IPS DF 6.9 (cell line): ENCODE data around the gene DOLK.
"Not testable (repeated sequence)": the region's sequence is repeated elsewhere in the genome, so short reads cannot be mapped to it uniquely, and the experiment has no call there.

Experiments
- DNase-seq: peaks from one replicate; pipeline ENCODE4 v3.0.0-alpha.2; 2013; ENCODE audit warnings: low read depth, low spot score
- H3K27ac ChIP-seq: one replicate; pipeline ENCODE4 v1.5.1; 2013; ENCODE audit warnings: low read length, control low read depth
- H3K27me3 ChIP-seq: 2 replicates; pipeline ENCODE4 v1.6.1; 2013; ENCODE audit warnings: mild to moderate bottlenecking, low read length; ENCODE audit not compliant: control insufficient read depth, insufficient read depth
- H3K36me3 ChIP-seq: 2 replicates; pipeline ENCODE4 v1.6.1; 2013; ENCODE audit warnings: low read length; ENCODE audit not compliant: control insufficient read depth, insufficient read depth
- H3K4me1 ChIP-seq: 2 replicates; pipeline ENCODE4 v1.6.1; 2013; ENCODE audit warnings: low read length; ENCODE audit not compliant: control insufficient read depth, insufficient read depth
- H3K4me3 ChIP-seq: 2 replicates; pipeline ENCODE4 v1.5.1; 2013; ENCODE audit warnings: mild to moderate bottlenecking, low read length
- H3K9me3 ChIP-seq: 2 replicates; pipeline ENCODE4 v1.6.1; 2013; ENCODE audit warnings: low read length, inconsistent platforms; ENCODE audit not compliant: control insufficient read depth, insufficient read depth
- WGBS: extraction: QIAGEN DNeasy Blood & Tissue Kit; methylation state at CpG from one replicate; pipeline ENCODE4 v1.1.7; 2013; ENCODE audit warnings: mixed read lengths, missing lambda C conversion rate; ENCODE audit not compliant: insufficient read length, insufficient coverage; 5-methylcytosine and 5-hydroxymethylcytosine counted together

DOLK gene

DNA sequence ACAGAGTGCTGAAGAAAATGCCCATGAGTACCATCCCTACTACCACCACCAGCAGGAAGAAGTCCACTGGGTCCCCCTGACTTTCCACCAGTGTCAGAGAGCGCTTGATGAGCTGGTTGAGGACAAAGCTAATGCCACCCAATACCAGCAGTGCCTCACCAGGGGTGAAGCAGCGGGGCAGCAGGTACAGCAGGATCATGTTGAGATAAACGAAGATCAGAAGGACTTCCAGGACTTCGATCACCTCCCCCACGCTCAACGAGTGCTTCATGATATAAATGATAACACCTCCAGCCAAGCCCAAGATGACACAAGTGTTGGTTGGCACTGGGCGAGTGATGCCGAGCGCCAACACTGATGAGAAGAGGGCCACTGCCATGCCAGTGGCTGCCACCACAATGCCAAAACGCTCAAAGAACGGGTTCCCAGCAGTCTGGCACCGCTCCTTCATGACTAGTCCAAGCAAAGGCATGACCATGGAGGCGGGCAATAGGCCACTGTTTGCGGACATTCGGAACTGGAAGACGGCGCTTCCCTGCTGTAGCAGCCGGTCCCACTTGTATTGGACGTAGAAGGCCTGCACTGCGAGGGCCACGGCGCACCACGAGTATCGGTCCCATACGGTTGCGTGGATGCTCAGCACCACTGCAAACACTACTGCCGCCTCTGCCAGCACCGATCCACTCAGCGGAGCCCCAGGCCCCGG, 679 bp downstream of the DOLK start:
- no peak for DNase-seq
- H3K27me3 ChIP-seq: no peaks in the 10 kb centered on the region
- H3K36me3 ChIP-seq: no peaks in the 10 kb centered on the region
- no peaks in the 10 kb centered on the region for H3K9me3 ChIP-seq
- 0 out of 2 replicates have a peak, but pooled peaks cover 3% of the 10 kb centered on the region for H3K4me1 ChIP-seq
- peak overlapping the region; percentile 93 for H3K4me3 ChIP-seq
- no CpG with 5 or more reads among the region's 30 CpGs for WGBS
- no peak overlapping the region for H3K27ac ChIP-seq

DNA sequence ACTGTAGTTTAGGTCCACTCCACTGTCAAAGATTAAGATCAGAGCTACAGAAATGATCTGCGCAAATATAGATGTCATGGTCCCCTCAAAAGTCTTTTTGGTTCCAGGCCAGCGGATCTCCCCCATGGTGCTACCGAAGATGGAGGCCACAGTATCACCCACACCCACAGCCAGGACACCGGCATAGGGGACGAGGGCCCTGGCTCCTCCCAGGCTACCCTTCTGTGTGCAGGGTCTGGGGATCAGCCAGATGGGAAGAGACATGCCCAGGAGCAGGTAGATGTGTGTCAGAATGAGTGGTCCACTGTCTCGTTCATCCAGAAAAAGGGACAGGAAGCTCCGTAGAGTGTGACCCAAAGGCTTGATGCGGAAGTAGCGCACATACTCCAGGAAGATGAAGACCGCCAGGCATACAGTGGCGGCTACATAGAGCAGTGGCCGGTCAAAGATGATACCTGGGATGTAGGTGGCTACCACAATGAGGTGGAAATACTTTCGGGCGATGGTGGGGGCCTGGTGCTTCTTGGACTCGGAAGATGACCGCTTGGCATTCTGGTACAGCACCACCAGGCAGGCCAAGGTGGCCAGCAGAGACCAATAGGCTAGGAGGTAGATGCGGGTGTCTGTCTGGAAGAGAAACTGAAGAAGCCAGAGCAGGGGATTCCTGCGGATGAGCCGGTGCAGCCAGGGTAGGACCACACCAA, 1.5 kb downstream of the DOLK start:
- no peak overlapping the region for H3K4me3 ChIP-seq
- H3K27ac ChIP-seq: no peak overlapping the region
- H3K9me3 ChIP-seq: no peaks in the 10 kb centered on the region
- no CpG with 5 or more reads among the region's 19 CpGs for WGBS
- no peaks in the 10 kb centered on the region for H3K36me3 ChIP-seq
- 0 out of 2 replicates have a peak, but pooled peaks cover 3% of the 10 kb centered on the region for H3K4me1 ChIP-seq
- DNase-seq: no peak
- no peaks in the 10 kb centered on the region for H3K27me3 ChIP-seq

DNA sequence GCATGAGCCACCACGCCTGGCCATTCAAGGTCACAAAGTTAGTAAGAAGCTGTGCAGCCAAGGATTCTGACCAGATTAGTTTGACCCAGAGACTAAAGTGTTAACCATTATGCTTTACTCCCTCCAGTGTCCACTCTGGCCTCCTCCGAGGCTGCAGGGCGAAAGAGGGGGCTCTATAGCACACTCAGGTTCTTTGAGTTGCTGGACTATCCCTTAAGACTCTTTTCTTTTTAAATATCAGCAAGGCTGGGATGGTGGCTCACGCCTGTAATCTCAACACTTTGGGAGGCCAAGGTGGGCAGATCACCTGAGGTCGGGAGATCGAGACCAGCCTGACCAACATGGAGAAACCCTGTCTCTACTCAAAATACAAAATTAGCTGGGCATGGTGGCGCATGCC, 2.4 kb downstream of the DOLK start:
- H3K4me3 ChIP-seq, H3K27ac ChIP-seq, DNase-seq, H3K36me3 ChIP-seq, H3K4me1 ChIP-seq, H3K9me3 ChIP-seq, H3K27me3 ChIP-seq: not testable (repeated sequence)
- WGBS: no CpG with 5 or more reads among the region's 7 CpGs

DNA sequence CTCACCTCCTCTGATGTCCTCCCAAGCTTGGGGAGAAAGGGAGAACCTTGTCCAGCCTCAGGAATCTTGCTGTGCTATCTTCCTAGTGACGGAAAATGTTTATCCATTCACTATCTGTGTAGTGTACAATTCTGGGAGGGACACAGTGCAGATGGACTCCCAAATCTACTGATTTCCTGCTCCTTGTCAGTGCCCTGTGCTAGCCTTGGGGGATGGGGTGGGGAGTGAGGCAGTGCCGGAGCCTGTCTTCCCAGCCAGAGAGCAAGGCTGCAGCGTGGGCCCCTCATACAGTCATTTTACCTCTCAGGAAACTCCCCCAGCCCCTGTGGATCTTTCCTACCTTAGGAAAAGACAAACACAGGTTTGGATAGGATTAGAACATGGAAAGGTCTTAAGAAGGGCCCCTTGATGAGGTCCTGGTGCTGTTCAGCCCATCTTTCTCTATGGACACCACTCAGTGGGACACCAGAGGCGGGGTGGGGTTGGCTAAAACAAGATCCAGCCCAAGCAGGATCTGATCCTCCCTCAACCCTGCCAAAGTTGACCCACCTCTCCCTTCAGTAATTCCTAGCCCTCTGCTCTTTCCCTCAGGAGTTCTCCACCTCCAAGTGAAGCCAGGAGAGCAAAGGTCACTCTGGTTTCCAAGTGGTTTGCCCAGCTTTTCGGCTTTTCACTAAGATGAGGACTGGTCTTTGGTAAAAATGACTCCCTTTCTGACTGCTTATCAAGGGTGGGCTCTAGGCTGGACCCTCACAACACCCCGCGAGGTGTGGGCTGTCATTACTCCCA, 3.4 kb downstream of the DOLK start:
- H3K36me3 ChIP-seq: no peaks in the 10 kb centered on the region
- 0 out of 2 replicates have a peak, but pooled peaks cover 3% of the 10 kb centered on the region for H3K4me1 ChIP-seq
- no peaks in the 10 kb centered on the region for H3K27me3 ChIP-seq
- whole genome bisulfite sequencing: no CpG with 5 or more reads among the region's 7 CpGs
- DNase-seq: no peak
- no peak overlapping the region for H3K27ac ChIP-seq
- no peaks in the 10 kb centered on the region for H3K9me3 ChIP-seq
- H3K4me3 ChIP-seq: no peak overlapping the region

DNA sequence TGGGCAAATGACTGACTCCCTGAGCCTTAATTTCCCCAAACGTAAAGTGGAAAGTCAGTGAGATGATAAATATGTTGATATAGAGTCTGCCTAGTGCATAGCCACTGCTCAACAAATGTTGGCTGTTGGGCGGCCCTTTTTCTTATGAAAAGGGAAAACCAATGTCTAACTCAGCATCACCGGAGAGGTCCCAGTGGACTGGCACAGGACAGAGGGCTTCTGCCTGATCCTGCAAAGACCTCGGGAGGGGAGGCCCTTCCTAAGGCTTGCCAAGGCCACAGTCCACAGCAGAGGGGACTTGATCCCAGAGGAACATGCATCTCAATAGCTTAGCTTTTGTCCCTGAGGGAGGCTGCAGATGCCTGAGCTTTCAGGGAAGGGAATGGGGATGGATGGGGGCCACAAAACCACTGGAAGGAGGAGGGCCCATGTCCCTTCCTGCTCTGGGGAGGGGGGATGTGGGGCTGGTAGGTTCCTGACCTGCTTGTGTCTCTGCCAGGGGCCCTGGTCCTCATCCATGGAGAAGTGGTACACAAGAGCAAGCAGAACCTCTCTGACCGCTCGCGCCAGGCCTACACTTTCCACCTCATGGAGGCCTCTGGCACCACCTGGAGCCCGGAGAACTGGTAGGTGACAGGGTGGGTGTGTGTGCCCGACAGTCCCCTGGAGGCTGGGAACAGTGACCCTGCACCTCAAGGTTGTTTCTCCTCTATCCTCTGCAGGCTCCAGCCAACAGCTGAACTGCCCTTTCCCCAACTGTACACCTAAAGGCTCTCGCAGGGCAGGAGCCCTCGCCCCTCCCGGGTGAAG, 6.3 kb downstream of the DOLK start:
- Histone ChIP-seq H3K9me3 (no peaks in the 10 kb centered on the region), H3K4me3 (no peak overlapping the region; the same call in 1 of the 2 replicates), H3K27me3 (no peaks in the 10 kb centered on the region), H3K27ac (no peak overlapping the region), H3K36me3 (no peaks in the 10 kb centered on the region), H3K4me1 (no peaks in the 10 kb centered on the region)
- no peak for DNase-seq
- no CpG with 5 or more reads among the region's 12 CpGs for WGBS

DNA sequence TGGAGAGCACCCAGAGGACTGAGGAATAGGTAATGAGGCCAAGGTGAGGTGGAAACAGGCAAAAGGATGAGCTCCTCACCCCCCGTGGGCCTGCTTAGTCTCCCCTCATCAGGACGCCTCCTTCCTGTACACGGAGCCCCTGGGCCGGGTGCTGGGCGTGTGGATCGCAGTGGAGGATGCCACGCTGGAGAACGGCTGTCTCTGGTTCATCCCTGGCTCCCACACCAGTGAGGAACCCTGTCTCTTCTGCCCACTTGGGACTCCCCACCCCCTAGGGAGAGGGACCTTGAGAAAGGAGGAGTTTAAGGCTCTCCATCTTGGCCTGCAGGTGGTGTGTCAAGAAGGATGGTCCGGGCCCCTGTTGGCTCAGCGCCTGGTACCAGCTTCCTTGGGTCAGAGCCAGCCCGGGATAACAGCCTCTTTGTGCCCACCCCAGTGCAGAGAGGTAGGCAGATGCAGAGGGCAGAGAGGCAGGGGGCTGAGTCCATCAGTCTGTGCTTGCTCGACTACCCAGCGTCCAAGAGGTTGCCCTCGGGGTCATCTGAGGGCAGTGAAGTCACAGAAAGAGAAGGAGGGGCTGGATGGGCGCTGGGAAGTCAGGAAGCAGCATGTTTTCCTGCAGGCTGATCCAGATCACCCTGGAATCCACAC, 7.0 kb downstream of the DOLK start:
- WGBS: no CpG with 5 or more reads among the region's 15 CpGs
- no peak for DNase-seq
- Histone ChIP-seq H3K27ac (no peak overlapping the region), H3K27me3 (no peaks in the 10 kb centered on the region), H3K4me3 (no peak overlapping the region), H3K36me3 (no peaks in the 10 kb centered on the region), H3K9me3 (no peaks in the 10 kb centered on the region), H3K4me1 (no peaks in the 10 kb centered on the region)

DNA sequence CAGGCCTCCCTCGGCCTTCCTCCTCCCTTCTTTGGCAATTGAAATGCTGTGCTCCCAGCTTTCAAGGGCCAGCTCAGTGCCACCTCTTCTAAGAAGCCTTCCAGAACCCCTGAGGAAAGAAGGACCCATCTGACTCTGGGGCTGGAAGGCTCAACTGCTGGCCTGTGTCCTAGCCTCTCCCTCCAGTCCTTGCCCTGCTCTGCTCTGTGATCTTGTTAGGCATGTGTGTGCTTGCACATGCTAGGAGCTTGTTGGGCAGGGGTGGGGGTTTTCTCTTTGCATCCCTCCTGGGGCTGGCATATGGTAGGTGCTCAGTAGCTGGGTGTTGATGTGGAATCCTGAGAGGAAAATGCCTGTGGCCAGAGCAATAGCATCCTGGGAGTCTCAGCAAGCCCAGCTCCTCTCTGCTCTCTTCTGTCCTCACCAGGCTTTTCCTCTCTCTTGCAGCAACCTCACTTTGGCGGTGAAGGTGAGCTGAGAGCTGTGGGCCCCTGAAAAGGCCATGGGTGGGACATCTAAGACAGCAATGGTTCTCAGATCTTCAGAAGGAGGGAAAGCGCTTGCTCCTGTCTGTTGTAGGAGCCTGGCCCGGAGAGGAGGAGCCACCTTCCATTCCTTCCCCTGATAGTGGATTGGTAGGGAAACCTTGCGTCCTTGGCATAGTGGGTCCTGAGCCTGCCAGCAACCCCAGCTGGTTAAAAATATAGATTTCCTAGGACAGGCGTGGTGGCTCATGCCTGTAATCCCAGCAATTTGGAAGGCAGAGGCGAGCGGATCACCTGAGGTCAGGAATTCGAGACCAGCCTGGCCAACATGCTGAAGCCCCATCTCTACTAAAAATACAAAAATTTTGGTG, 9.9 kb downstream of the DOLK start:
- WGBS: no CpG with 5 or more reads among the region's 9 CpGs

DNA sequence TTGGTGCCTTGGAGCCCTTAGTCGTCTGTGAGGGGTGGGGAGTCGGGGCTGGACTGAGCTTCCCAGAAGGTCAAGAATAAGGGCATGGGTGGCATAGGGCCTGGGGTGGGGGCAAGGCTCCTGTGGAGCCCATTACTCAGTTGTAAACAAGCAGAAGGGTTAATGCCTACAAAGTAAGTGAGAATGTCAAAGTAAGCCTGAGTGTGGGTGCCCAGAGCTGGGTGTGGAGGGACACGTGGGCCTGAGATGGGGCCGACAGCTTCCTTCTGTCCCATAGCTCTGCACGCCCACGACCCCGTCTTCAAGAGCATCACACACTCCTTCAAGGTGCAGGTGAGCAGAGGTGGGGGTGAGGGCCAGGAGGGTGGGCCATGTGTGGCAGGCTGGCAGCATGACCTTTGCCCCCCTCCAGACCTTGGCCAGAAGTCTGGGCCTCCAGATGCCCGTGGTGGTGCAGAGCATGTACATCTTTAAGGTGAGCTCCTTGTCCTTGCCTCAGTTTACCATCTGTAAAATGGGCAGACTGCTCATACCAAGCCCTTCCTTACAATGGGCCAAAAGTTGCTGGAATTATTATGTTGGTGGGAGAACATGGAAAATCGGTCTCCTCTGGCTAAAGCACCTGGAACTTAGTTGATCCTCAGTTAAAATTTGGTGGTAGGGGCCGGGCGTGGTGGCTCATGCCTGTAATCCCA, 11.1 kb downstream of the DOLK start:
- H3K36me3 ChIP-seq: no peaks in the 10 kb centered on the region
- no peaks in the 10 kb centered on the region for H3K9me3 ChIP-seq
- no peak for DNase-seq
- no peak overlapping the region for H3K4me3 ChIP-seq
- no peaks in the 10 kb centered on the region for H3K4me1 ChIP-seq
- no peak overlapping the region for H3K27ac ChIP-seq
- no peaks in the 10 kb centered on the region for H3K27me3 ChIP-seq
- WGBS: no CpG with 5 or more reads among the region's 11 CpGs

More for the DNA sequence above, 9.9 kb downstream of the DOLK start:
- Histone ChIP-seq H3K9me3 (no peaks in the 10 kb centered on the region), H3K27me3 (no peaks in the 10 kb centered on the region), H3K4me3 (no peak overlapping the region), H3K27ac (no peak overlapping the region), H3K36me3 (no peaks in the 10 kb centered on the region), H3K4me1 (no peaks in the 10 kb centered on the region)
- DNase-seq: no peak

DNA sequence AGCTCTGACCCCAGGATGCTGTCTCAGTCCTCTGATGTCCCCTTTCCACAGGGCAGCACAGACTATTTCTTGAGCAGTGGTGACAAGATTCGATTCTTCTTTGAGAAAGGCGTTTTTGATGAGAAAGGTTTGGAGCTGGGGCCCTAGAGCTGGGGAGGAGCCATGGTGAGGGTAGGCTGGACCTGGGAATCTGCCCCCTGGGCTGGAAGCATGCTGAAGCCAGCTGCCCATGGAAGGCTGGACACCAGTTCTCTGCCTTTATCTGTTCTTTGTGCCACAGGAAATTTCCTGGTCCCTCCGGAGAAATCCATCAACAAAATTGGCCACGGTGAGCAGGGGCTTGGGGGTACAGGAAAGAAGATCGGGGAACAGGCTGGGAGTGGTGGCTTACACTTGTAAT, 13.7 kb downstream of the DOLK start:
- no peak for DNase-seq
- Histone ChIP-seq H3K9me3 (no peaks in the 10 kb centered on the region), H3K27ac (no peak overlapping the region), H3K4me1 (no peaks in the 10 kb centered on the region), H3K36me3 (no peaks in the 10 kb centered on the region), H3K4me3 (no peak overlapping the region), H3K27me3 (no peaks in the 10 kb centered on the region)
- WGBS: no CpG with 5 or more reads among the region's 5 CpGs
